HG03095 (cell line): Measurements from ENCODE around the gene ZNF697.

Experiments used
- ATAC-seq: cut with Tn5 transposase; IDR thresholded peaks from one replicate; pipeline ENCODE4 v1.9.1; 2021; ENCODE audit warnings: moderate library complexity; ENCODE audit not compliant: unreplicated experiment

Gene ZNF697

GRCh38 chr1:119664067-119664466 lies 16.0 kb upstream of the ZNF697 start:
- ATAC-seq = no peak

- ATAC-seq = peak; percentile 73
These were observed 14.0 kb upstream of the ZNF697 start for GRCh38 chr1:119662034-119662437.

- peak; percentile 40 for ATAC-seq
These were observed 12.4 kb upstream of the ZNF697 start for GRCh38 chr1:119660253-119661083.

- no peak for ATAC-seq
These were observed 11.6 kb upstream of the ZNF697 start for GRCh38 chr1:119659628-119660027.

- no peak for ATAC-seq
These were observed 8.4 kb upstream of the ZNF697 start for GRCh38 chr1:119656410-119656955.

- no peak for ATAC-seq
These were observed 7.1 kb upstream of the ZNF697 start for GRCh38 chr1:119655154-119655553.

- ATAC-seq = no peak
These were observed 5.7 kb upstream of the ZNF697 start for GRCh38 chr1:119653839-119654170.

GRCh38 chr1:119653135-119653838 lies 5.2 kb upstream of the ZNF697 start:
- no peak for ATAC-seq

- ATAC-seq = no peak
These were observed 4.5 kb upstream of the ZNF697 start for GRCh38 chr1:119652587-119652986.

GRCh38 chr1:119651641-119652040 lies 3.6 kb upstream of the ZNF697 start:
- no peak for ATAC-seq

- no peak for ATAC-seq
These were observed 3.1 kb upstream of the ZNF697 start for GRCh38 chr1:119651133-119651532.

GRCh38 chr1:119648620-119649004 lies 546 bp upstream of the ZNF697 start:
- no peak for ATAC-seq

GRCh38 chr1:119647228-119647733 lies 785 bp downstream of the ZNF697 start:
- no peak for ATAC-seq

- no peak for ATAC-seq
These were observed 1.4 kb downstream of the ZNF697 start for GRCh38 chr1:119646521-119647227.

GRCh38 chr1:119639109-119639508 lies 9.0 kb downstream of the ZNF697 start:
- ATAC-seq = no peak

- ATAC-seq = no peak
These were observed 10.4 kb downstream of the ZNF697 start for GRCh38 chr1:119637710-119638109.

- ATAC-seq = no peak
These were observed 11.5 kb downstream of the ZNF697 start for GRCh38 chr1:119636491-119637089.

GRCh38 chr1:119635811-119636390 lies 12.2 kb downstream of the ZNF697 start:
- peak; percentile 74 for ATAC-seq

GRCh38 chr1:119634016-119634415 lies 14.1 kb downstream of the ZNF697 start:
- ATAC-seq = no peak

GRCh38 chr1:119633575-119633974 lies 14.5 kb downstream of the ZNF697 start:
- no peak for ATAC-seq

- no peak for ATAC-seq
These were observed 15.2 kb downstream of the ZNF697 start for GRCh38 chr1:119632841-119633240.
